Neural progenitor cell (in vitro differentiated cells): ENCODE results near the gene SGPP1. TPM values are rescaled to one million over a fixed set of nuclear protein-coding genes. Genes with fewer than 3 reads are reported as not detected.

Source experiments
- DNase-seq: peaks from one replicate; pipeline ENCODE4 v3.0.0-alpha.2; 2016; ENCODE audit warnings: low spot score
- H2AFZ ChIP-seq: fragments of 200-600 bp; sonication (generic); replicated peaks from 2 replicates; pipeline ENCODE4 v1.6.1; 2016; ENCODE audit warnings: antibody characterized with exemption
- H3F3A ChIP-seq: fragments of 200-600 bp; sonication (generic); 2 replicates; pipeline ENCODE4 v1.6.1; 2016; ENCODE audit warnings: antibody characterized with exemption, low read depth
- H3K27ac ChIP-seq: fragments of 200-600 bp; sonication (generic); 2 replicates; pipeline ENCODE4 v1.5.1; 2016; ENCODE audit warnings: mild to moderate bottlenecking
- H3K27me3 ChIP-seq: fragments of 200-600 bp; sonication (generic); 2 replicates; pipeline ENCODE4 v1.6.1; 2016; ENCODE audit warnings: mild to moderate bottlenecking, moderate library complexity
- H3K36me3 ChIP-seq: fragments of 200-600 bp; sonication (generic); 2 replicates; pipeline ENCODE4 v1.5.1; 2016
- H3K4me1 ChIP-seq: fragments of 200-600 bp; sonication (generic); 2 replicates; pipeline ENCODE4 v1.6.1; 2016; ENCODE audit warnings: mixed run types
- H3K4me2 ChIP-seq: fragments of 200-600 bp; sonication (generic); 2 replicates; pipeline ENCODE4 v1.6.1; 2016
- H3K4me3 ChIP-seq: fragments of 200-600 bp; sonication (generic); 2 replicates; pipeline ENCODE4 v1.5.1; 2016
- H3K79me2 ChIP-seq: fragments of 200-600 bp; sonication (generic); 2 replicates; pipeline ENCODE4 v1.6.1; 2016; ENCODE audit warnings: low read depth
- H3K9ac ChIP-seq: fragments of 200-600 bp; sonication (generic); 2 replicates; pipeline ENCODE4 v1.6.1; 2016
- H3K9me3 ChIP-seq: fragments of 200-600 bp; sonication (generic); 2 replicates; pipeline ENCODE4 v1.5.1; 2016; ENCODE audit warnings: low read depth
- H4K20me1 ChIP-seq: fragments of 200-600 bp; sonication (generic); 2 replicates; pipeline ENCODE4 v1.6.1; 2016; ENCODE audit warnings: low read depth
- H3K27ac Mint-ChIP-seq: 3 replicates; pipeline ENCODE4 v1.8.0; 2021; ENCODE audit warnings: mixed read lengths
- H3K27me3 Mint-ChIP-seq: 2 replicates; pipeline ENCODE4 v1.8.0; 2022; ENCODE audit warnings: low read depth, mild to moderate bottlenecking, inconsistent platforms, moderate library complexity, mixed read lengths; ENCODE audit not compliant: insufficient read depth
- H3K36me3 Mint-ChIP-seq: 3 replicates; pipeline ENCODE4 v1.8.0; 2021; ENCODE audit warnings: mixed read lengths
- H3K4me1 Mint-ChIP-seq: 3 replicates; pipeline ENCODE4 v1.8.0; 2021; ENCODE audit warnings: mixed read lengths
- H3K4me3 Mint-ChIP-seq: 3 replicates; pipeline ENCODE4 v1.8.0; 2021; ENCODE audit warnings: mild to moderate bottlenecking, moderate library complexity, mixed read lengths
- H3K9me3 Mint-ChIP-seq: 3 replicates; pipeline ENCODE4 v1.8.0; 2020; ENCODE audit warnings: mixed read lengths
- EZH2 ChIP-seq: fragments of 200-600 bp; sonication (generic); IDR thresholded peaks from 2 replicates; pipeline ENCODE4 v1.6.1; 2017; ENCODE audit warnings: antibody characterized with exemption, mild to moderate bottlenecking, moderate library complexity
- EZH2phosphoT487 ChIP-seq: fragments of 200-600 bp; sonication (generic); IDR thresholded peaks from 2 replicates; pipeline ENCODE4 v1.6.1; 2017; ENCODE audit warnings: antibody characterized with exemption
- total RNA-seq: library from RNA; depleted of rRNA; stranded (reverse); fragments of >200 nt; gene quantifications from 2 replicates; pipeline ENCODE4 v1.2.3, GENCODE V29; 2015; ENCODE audit warnings: low replicate concordance
- TF ChIP-seq, protein P1 (sequence below): fragments of 200-600 bp; sonication (generic); IDR thresholded peaks from 2 replicates; pipeline ENCODE4 v1.5.1; 2017; ENCODE audit warnings: antibody characterized with exemption, mild to moderate bottlenecking

Gene SGPP1
- total RNA-seq, 1 donor from 2014 or later: 9.2 TPM

DNA sequence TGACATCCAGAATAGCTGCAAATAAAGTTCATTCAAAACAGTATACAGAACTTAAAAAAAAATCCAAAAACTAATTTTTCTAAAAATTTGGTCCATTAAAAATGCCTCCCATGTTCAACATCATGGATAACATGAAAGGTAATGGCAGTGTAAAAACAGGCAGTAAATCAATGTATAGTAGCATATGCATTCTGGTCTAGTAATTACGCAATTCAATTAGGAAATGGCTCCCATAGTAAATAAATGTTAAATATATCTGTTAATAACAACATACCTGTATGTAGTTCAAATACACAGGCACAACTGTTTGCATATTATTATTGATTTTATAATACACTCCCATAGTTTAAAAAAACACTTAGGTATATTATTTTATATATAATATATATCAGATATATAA, 42.5 kb downstream of the SGPP1 start:
- H2AFZ ChIP-seq: no peak overlapping the region
- H3K27me3 Mint-ChIP-seq: peaks cover 3% of the 10 kb centered on the region
- TF ChIP-seq EZH2: no peak
- TF ChIP-seq, protein P1, sequence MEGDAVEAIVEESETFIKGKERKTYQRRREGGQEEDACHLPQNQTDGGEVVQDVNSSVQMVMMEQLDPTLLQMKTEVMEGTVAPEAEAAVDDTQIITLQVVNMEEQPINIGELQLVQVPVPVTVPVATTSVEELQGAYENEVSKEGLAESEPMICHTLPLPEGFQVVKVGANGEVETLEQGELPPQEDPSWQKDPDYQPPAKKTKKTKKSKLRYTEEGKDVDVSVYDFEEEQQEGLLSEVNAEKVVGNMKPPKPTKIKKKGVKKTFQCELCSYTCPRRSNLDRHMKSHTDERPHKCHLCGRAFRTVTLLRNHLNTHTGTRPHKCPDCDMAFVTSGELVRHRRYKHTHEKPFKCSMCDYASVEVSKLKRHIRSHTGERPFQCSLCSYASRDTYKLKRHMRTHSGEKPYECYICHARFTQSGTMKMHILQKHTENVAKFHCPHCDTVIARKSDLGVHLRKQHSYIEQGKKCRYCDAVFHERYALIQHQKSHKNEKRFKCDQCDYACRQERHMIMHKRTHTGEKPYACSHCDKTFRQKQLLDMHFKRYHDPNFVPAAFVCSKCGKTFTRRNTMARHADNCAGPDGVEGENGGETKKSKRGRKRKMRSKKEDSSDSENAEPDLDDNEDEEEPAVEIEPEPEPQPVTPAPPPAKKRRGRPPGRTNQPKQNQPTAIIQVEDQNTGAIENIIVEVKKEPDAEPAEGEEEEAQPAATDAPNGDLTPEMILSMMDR: no peak
- no peak for TF ChIP-seq EZH2phosphoT487
- H3K36me3 ChIP-seq: no peaks in the 10 kb centered on the region
- no peak for DNase-seq
- H3F3A ChIP-seq: no peaks in the 10 kb centered on the region
- H3K4me1 Mint-ChIP-seq: no peaks in the 10 kb centered on the region
- H3K4me3 Mint-ChIP-seq: no peak overlapping the region
- H3K36me3 Mint-ChIP-seq: no peaks in the 10 kb centered on the region
- H4K20me1 ChIP-seq: no peaks in the 10 kb centered on the region
- no peak overlapping the region for H3K9ac ChIP-seq
- H3K9me3 ChIP-seq: no peaks in the 10 kb centered on the region
- no peak overlapping the region for H3K4me2 ChIP-seq
- no peak overlapping the region for H3K27ac ChIP-seq
- no peak overlapping the region for H3K4me3 ChIP-seq
- no peaks in the 10 kb centered on the region for H3K79me2 ChIP-seq
- H3K27me3 ChIP-seq: no peaks in the 10 kb centered on the region
- H3K4me1 ChIP-seq: no peaks in the 10 kb centered on the region
- H3K27ac Mint-ChIP-seq: no peak overlapping the region
- no peaks in the 10 kb centered on the region for H3K9me3 Mint-ChIP-seq

DNA sequence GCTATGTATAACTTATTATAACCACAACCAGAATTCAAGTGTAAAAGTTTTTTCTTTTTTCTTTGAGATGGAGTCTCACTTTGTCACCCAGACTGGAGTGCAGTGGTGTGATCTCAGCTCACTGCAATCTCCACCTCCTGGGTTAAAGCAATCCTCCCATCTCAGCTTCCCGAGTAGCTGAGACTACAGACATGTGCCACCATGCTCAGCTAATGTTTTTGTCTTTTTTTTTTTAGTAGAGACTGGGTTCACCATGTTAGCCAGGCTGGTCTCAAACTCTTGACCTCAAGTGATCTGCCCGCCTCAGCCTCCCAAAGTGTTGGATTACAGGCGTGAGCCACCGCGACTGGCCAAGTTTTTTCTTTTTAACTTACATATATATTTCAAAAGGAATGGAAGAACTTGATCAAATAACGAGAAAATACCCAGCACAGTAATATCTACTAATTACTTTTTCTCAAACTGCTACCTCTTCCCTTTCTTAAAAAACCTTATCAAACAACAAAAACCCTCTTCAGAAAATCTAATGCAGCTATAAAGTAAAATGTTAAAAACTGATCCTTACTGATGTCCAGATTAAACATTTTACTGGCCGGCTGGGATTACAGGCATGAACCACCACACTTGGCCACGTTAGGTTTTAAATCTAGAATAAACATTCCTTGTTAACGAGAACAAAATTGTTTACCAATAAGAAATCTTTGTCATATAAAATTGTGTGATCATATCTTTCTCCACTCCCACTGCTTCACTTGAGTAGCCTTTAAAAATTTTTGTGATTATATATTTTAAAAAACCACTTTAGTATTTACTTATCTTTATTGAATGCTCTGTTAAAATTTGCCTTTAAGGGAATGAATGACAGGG, 44.9 kb downstream of the SGPP1 start:
- Histone ChIP-seq H3K79me2 (no peaks in the 10 kb centered on the region), H3K27ac (no peak overlapping the region), H3K9me3 (no peaks in the 10 kb centered on the region), H3K4me2 (no peak overlapping the region), H3K4me3 (no peak overlapping the region), H3K27me3 (no peaks in the 10 kb centered on the region), H3K36me3 (no peaks in the 10 kb centered on the region), H4K20me1 (no peaks in the 10 kb centered on the region), H3F3A (no peaks in the 10 kb centered on the region), H2AFZ (no peak overlapping the region), H3K9ac (no peak overlapping the region), H3K4me1 (no peaks in the 10 kb centered on the region)
- Mint-ChIP-seq H3K4me1 (no peaks in the 10 kb centered on the region), H3K4me3 (no peak overlapping the region), H3K9me3 (no peaks in the 10 kb centered on the region), H3K36me3 (peaks cover 1% of the 10 kb centered on the region), H3K27ac (no peak overlapping the region), H3K27me3 (peaks cover 3% of the 10 kb centered on the region)
- TF ChIP-seq EZH2 (no peak), EZH2phosphoT487 (no peak)
- TF ChIP-seq, protein P1: no peak
- DNase-seq: no peak

DNA sequence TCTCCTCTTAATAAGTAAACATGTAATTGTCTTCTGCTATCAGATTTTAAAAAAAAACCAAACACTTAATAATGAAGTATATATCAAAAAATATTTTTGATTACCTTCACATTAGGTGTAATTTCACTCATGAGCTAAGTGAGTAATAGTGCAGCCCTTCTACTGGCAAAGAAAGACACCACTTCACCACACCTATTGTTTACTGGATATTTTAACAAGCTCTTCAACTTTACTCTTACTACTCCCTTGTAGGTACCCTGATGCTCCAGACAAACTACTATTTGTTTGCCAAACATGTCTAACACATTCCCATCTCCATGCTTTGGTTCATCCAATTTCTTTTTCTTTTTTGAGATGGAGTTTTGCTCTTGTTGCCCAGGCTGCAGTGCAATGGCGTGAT, 49.3 kb downstream of the SGPP1 start:
- Histone ChIP-seq H3K9me3 (no peaks in the 10 kb centered on the region), H3K27ac (no peak overlapping the region), H3K4me1 (no peaks in the 10 kb centered on the region), H3K36me3 (no peaks in the 10 kb centered on the region), H4K20me1 (no peaks in the 10 kb centered on the region), H3K4me3 (no peak overlapping the region), H3K9ac (no peak overlapping the region), H3K4me2 (no peak overlapping the region), H3K79me2 (no peaks in the 10 kb centered on the region), H3K27me3 (no peaks in the 10 kb centered on the region), H2AFZ (no peak overlapping the region), H3F3A (no peaks in the 10 kb centered on the region)
- DNase-seq: no peak
- no peaks in the 10 kb centered on the region for H3K9me3 Mint-ChIP-seq
- H3K4me3 Mint-ChIP-seq: no peak overlapping the region
- H3K4me1 Mint-ChIP-seq: no peaks in the 10 kb centered on the region
- peaks cover 2% of the 10 kb centered on the region for H3K27me3 Mint-ChIP-seq
- TF ChIP-seq, protein P1: no peak
- TF ChIP-seq EZH2phosphoT487: no peak
- no peak for TF ChIP-seq EZH2
- peaks cover 1% of the 10 kb centered on the region for H3K36me3 Mint-ChIP-seq
- H3K27ac Mint-ChIP-seq: no peak overlapping the region
